Mammary epithelial cell (primary cell): Measurements from ENCODE around the gene PRTFDC1.
"Not testable (repeated sequence)": the region's sequence is repeated elsewhere in the genome, so short reads cannot be mapped to it uniquely, and the experiment has no call there.

Experiments
- EZH2 ChIP-seq: IDR thresholded peaks from 2 replicates; pipeline ENCODE4 v1.6.1; 2012; ENCODE audit warnings: low read length, inconsistent platforms, borderline replicate concordance
- TF ChIP-seq, protein P1 (sequence below), 2 donors: IDR thresholded peaks in 1 of 2; conservative IDR thresholded peaks in 1 of 2; 2 replicates each; pipeline ENCODE4 v1.5.1; 2011 to 2012; ENCODE audit warnings: inconsistent platforms in 2 of 2, low read length in 2 of 2, mild to moderate bottlenecking in 2 of 2, control low read depth in 1 of 2, low read depth in 1 of 2; ENCODE audit not compliant: insufficient read depth in 1 of 2; ENCODE audit errors: extremely low read depth in 1 of 2

DNA sequence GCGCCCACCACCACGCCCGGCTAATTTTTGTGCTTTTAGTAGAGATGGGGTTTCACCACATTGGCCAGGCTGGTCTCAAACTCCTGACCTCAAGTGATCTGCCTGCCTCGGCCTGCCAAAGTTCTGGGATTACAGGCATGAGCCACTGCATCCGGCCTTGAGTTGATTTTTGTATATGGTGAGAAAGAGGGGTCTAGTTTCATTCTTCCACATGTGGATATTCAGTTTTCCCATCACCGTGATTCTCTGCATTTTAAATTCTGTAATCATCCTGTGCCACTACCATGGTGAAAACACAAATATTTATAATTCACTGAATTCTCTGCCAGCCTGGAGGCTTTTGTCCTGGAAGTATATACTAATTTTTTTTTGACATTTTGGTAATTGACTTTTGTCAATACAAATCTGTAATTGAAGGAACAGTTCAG, 5.2 kb upstream of the PRTFDC1 start:
- TF ChIP-seq, protein P1, sequence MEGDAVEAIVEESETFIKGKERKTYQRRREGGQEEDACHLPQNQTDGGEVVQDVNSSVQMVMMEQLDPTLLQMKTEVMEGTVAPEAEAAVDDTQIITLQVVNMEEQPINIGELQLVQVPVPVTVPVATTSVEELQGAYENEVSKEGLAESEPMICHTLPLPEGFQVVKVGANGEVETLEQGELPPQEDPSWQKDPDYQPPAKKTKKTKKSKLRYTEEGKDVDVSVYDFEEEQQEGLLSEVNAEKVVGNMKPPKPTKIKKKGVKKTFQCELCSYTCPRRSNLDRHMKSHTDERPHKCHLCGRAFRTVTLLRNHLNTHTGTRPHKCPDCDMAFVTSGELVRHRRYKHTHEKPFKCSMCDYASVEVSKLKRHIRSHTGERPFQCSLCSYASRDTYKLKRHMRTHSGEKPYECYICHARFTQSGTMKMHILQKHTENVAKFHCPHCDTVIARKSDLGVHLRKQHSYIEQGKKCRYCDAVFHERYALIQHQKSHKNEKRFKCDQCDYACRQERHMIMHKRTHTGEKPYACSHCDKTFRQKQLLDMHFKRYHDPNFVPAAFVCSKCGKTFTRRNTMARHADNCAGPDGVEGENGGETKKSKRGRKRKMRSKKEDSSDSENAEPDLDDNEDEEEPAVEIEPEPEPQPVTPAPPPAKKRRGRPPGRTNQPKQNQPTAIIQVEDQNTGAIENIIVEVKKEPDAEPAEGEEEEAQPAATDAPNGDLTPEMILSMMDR (conservative IDR thresholded peaks at IDR 0.05 in 1 of 2, IDR thresholded peaks at IDR 0.05 in 1 of 2; ENCODE audit: extremely low read depth in 1 of 2, insufficient read depth in 1 of 2, low read depth in 1 of 2, low read length in 2 of 2), result not testable (repeated sequence)
- TF ChIP-seq EZH2, result not testable (repeated sequence)
